K562 (cell line): Measurements from ENCODE around the gene URM1. TPM values are rescaled to one million over a fixed set of nuclear protein-coding genes. Genes with fewer than 3 reads are reported as not detected.

Experiments used
- ATF6 ChIP-seq: sonication (generic); formaldehyde crosslinking; IDR thresholded peaks from 2 replicates; pipeline ENCODE4 v1.4.0; 2020; ENCODE audit warnings: mild to moderate bottlenecking, missing genetic modification reagents
- CBX8 ChIP-seq: fragments of 200-600 bp; sonication (generic); IDR thresholded peaks from 2 replicates; pipeline ENCODE4 v1.6.1; 2012; ENCODE audit warnings: borderline replicate concordance, mixed run types, low read depth, mild to moderate bottlenecking, moderate library complexity, mixed read lengths, low read length, control low read depth, inconsistent platforms; ENCODE audit not compliant: poor library complexity, severe bottlenecking; ENCODE audit errors: extremely low read depth
- E2F6 ChIP-seq, 2 experiments: IDR thresholded peaks; 2 replicates each; pipeline ENCODE4 v1.6.1; 2011; ENCODE audit warnings: borderline replicate concordance in 1 of 2, control low read depth in 1 of 2, low read depth in 1 of 2, low read length in 1 of 2, mild to moderate bottlenecking in 1 of 2, mixed read lengths in 1 of 2, moderate library complexity in 1 of 2; ENCODE audit not compliant: insufficient read depth in 1 of 2, insufficient read length in 1 of 2, poor library complexity in 1 of 2, severe bottlenecking in 1 of 2; ENCODE audit errors: extremely low read depth in 1 of 2
- ERF ChIP-seq: fragments of 450-650 bp; formaldehyde crosslinking; IDR thresholded peaks from 2 replicates; pipeline ENCODE4 v1.4.0; 2020; ENCODE audit warnings: mild to moderate bottlenecking, mixed read lengths
- GABPB2 ChIP-seq: fragments of 250-450 bp; sonication (Bioruptor Pico); conservative IDR thresholded peaks from 2 replicates; pipeline ENCODE4 v1.5.1; 2021; ENCODE audit warnings: mild to moderate bottlenecking
- NCOR1 ChIP-seq: fragments of 450-650 bp; IDR thresholded peaks from 2 replicates; pipeline ENCODE4 v1.6.1; 2016; ENCODE audit warnings: mild to moderate bottlenecking, moderate library complexity
- NKRF ChIP-seq: fragments of 450-650 bp; IDR thresholded peaks from 2 replicates; pipeline ENCODE4 v1.6.1; 2016; ENCODE audit warnings: borderline replicate concordance
- PHB ChIP-seq: fragments of 250-450 bp; sonication (Bioruptor Pico); IDR thresholded peaks from 2 replicates; pipeline ENCODE4 v1.5.0; 2021
- TAF7 ChIP-seq: fragments of 450-650 bp; IDR thresholded peaks from 2 replicates; pipeline ENCODE4 v1.6.1; 2016; ENCODE audit warnings: missing genetic modification characterization, missing compliant biosample characterization
- TSHZ1 ChIP-seq: fragments of 250-450 bp; sonication (Bioruptor Pico); IDR thresholded peaks from 2 replicates; pipeline ENCODE4 v1.4.0; 2020; ENCODE audit warnings: mild to moderate bottlenecking, moderate library complexity
- polyA plus RNA-seq, 8 experiments: library from polyadenylated mRNA; depleted of rRNA in 4 of 8; stranded (reverse) in 5 of 8; unstranded in 3 of 8; fragments of >200 nt; fragmentation: Nextera tagmentation in 2 of 8; fragmentation: Illumina TruSeq in 1 of 8; extraction: Ambion mirVana in 2 of 8; extraction: Trizol in 1 of 8; gene quantifications; 2 replicates each; pipeline versions ENCODE4 v1.2.1 to v1.2.3, GENCODE V29; 2011 to 2014; ENCODE audit warnings: inconsistent platforms in 1 of 8, missing spikeins in 1 of 8
- total RNA-seq, 7 experiments: library from RNA; depleted of rRNA in 6 of 7; stranded (reverse); fragments of >200 nt in 6 of 7; fragmentation: Illumina TruSeq in 2 of 7; extraction: Trizol in 2 of 7; gene quantifications; 2 replicates each; pipeline versions ENCODE4 v1.2.1 to v1.2.3, GENCODE V29; 2011 to 2021; ENCODE audit warnings: low replicate concordance in 1 of 7
- TF ChIP-seq, protein P1 (sequence below): fragments of 450-650 bp; IDR thresholded peaks from 2 replicates; pipeline ENCODE4 v1.6.1; 2016; ENCODE audit warnings: missing biosample characterization, missing genetic modification characterization
- TF ChIP-seq, protein P2 (sequence below), 2 experiments: fragments of 450-650 bp; IDR thresholded peaks; 2 replicates each; pipeline ENCODE4 v1.6.1; 2016

Gene URM1
- total and polyA plus RNA-seq, 9 of the 15 experiments (the other 6 are each of a cell fraction or from before 2014, with no cell fraction given): 10.1 to 88.9 (median 53.3) TPM

- TF ChIP-seq ATF6: no peak
- TF ChIP-seq, protein P1, sequence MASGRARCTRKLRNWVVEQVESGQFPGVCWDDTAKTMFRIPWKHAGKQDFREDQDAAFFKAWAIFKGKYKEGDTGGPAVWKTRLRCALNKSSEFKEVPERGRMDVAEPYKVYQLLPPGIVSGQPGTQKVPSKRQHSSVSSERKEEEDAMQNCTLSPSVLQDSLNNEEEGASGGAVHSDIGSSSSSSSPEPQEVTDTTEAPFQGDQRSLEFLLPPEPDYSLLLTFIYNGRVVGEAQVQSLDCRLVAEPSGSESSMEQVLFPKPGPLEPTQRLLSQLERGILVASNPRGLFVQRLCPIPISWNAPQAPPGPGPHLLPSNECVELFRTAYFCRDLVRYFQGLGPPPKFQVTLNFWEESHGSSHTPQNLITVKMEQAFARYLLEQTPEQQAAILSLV (tag): no peak
- peak; percentile 21; the same call in 1 of the 2 replicates for TF ChIP-seq TAF7 (tag)
- no peak for TF ChIP-seq E2F6 (IDR thresholded peaks at IDR 0.05; ENCODE audit: borderline replicate concordance in 1 of 2, extremely low read depth in 1 of 2, insufficient read depth in 1 of 2, insufficient read length in 1 of 2, low read depth in 1 of 2, low read length in 1 of 2, poor library complexity in 1 of 2, severe bottlenecking in 1 of 2)
- no peak for TF ChIP-seq NCOR1
- TF ChIP-seq TSHZ1 (CRISPR knock-in tag): no peak
- TF ChIP-seq, protein P2, sequence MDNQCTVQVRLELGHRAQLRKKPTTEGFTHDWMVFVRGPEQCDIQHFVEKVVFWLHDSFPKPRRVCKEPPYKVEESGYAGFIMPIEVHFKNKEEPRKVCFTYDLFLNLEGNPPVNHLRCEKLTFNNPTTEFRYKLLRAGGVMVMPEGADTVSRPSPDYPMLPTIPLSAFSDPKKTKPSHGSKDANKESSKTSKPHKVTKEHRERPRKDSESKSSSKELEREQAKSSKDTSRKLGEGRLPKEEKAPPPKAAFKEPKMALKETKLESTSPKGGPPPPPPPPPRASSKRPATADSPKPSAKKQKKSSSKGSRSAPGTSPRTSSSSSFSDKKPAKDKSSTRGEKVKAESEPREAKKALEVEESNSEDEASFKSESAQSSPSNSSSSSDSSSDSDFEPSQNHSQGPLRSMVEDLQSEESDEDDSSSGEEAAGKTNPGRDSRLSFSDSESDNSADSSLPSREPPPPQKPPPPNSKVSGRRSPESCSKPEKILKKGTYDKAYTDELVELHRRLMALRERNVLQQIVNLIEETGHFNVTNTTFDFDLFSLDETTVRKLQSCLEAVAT (IDR thresholded peaks at IDR 0.05): no peak; a peak in 1 of 4 replicates
- TF ChIP-seq NKRF: peak; percentile 98
- TF ChIP-seq PHB (CRISPR knock-in tag): no peak
- TF ChIP-seq CBX8: no peak
- no peak for TF ChIP-seq ERF
- no peak for TF ChIP-seq GABPB2
These were observed at the start of gene URM1 (continued) for GRCh38 chr9:128370752-128371629.
